HepG2 (cell line): ENCODE results near the gene MSI2. TPM values are rescaled to one million over a fixed set of nuclear protein-coding genes. Genes with fewer than 3 reads are reported as not detected.

ENCODE experiments used
- FIP1L1 ChIP-seq: fragments of 200-400 bp; formaldehyde crosslinking; IDR thresholded peaks from 2 replicates; pipeline ENCODE4 v1.6.1; 2018; ENCODE audit warnings: low read depth, mild to moderate bottlenecking, low read length, moderate library complexity, borderline replicate concordance; ENCODE audit not compliant: insufficient read depth
- GZF1 ChIP-seq: sonication (generic); formaldehyde crosslinking; IDR thresholded peaks from 2 replicates; pipeline ENCODE4 v1.5.1; 2020; ENCODE audit warnings: mild to moderate bottlenecking, missing genetic modification reagents
- HOXA5 ChIP-seq: sonication (generic); formaldehyde crosslinking; IDR thresholded peaks from 2 replicates; pipeline ENCODE4 v1.4.0; 2020; ENCODE audit warnings: missing genetic modification reagents
- IRF9 ChIP-seq: sonication (generic); formaldehyde crosslinking; IDR thresholded peaks from 2 replicates; pipeline ENCODE4 v1.8.0; 2022; ENCODE audit warnings: missing genetic modification reagents, mild to moderate bottlenecking, borderline replicate concordance
- JUN ChIP-seq: sonication (generic); formaldehyde crosslinking; IDR thresholded peaks from 2 replicates; pipeline ENCODE4 v1.4.0; 2020; ENCODE audit warnings: mild to moderate bottlenecking, missing genetic modification reagents
- KAT7 ChIP-seq: IDR thresholded peaks from 2 replicates; pipeline ENCODE4 v1.6.1; 2018; ENCODE audit warnings: borderline replicate concordance, missing compliant biosample characterization
- MAF1 ChIP-seq: sonication (generic); formaldehyde crosslinking; IDR thresholded peaks from 2 replicates; pipeline ENCODE4 v1.5.0; 2020; ENCODE audit warnings: missing genetic modification reagents, borderline replicate concordance
- NCOR1 ChIP-seq: fragments of 200-600 bp; sonication (generic); IDR thresholded peaks from 2 replicates; pipeline ENCODE4 v1.7.0; 2017; ENCODE audit warnings: antibody characterized with exemption, low read length, borderline replicate concordance
- NR2F2 ChIP-seq: IDR thresholded peaks from 2 replicates; pipeline ENCODE4 v1.6.1; 2012; ENCODE audit warnings: low read depth, inconsistent platforms, borderline replicate concordance
- RNF2 ChIP-seq: fragments of 450-650 bp; conservative IDR thresholded peaks from 2 replicates; pipeline ENCODE4 v1.6.1; 2016; ENCODE audit warnings: low read depth
- SMAD3 ChIP-seq: sonication (generic); formaldehyde crosslinking; IDR thresholded peaks from 2 replicates; pipeline ENCODE4 v1.4.0; 2020; ENCODE audit warnings: missing genetic modification reagents
- SNAPC2 ChIP-seq: sonication (generic); formaldehyde crosslinking; IDR thresholded peaks from 2 replicates; pipeline ENCODE4 v1.8.1; 2022; ENCODE audit warnings: mild to moderate bottlenecking, missing genetic modification reagents
- TCF7L2 ChIP-seq: IDR thresholded peaks from 2 replicates; pipeline ENCODE4 v1.6.1; 2011; ENCODE audit warnings: mild to moderate bottlenecking, low read depth, low read length, moderate library complexity
- TEAD3 ChIP-seq: optimal IDR thresholded peaks from 2 replicates; pipeline ENCODE3; 2016; ENCODE audit warnings: borderline replicate concordance
- ZBTB10 ChIP-seq: sonication (generic); formaldehyde crosslinking; IDR thresholded peaks from 2 replicates; pipeline ENCODE4 v1.4.0; 2020; ENCODE audit warnings: missing genetic modification reagents, borderline replicate concordance
- ZBTB46 ChIP-seq: sonication (generic); formaldehyde crosslinking; IDR thresholded peaks from 2 replicates; pipeline ENCODE4 v1.4.0; 2020; ENCODE audit warnings: mild to moderate bottlenecking, missing genetic modification reagents, borderline replicate concordance
- ZNF12 ChIP-seq: sonication (generic); formaldehyde crosslinking; IDR thresholded peaks from 2 replicates; pipeline ENCODE4 v1.5.0; 2020; ENCODE audit warnings: missing genetic modification reagents
- ZNF280D ChIP-seq: sonication (generic); formaldehyde crosslinking; IDR thresholded peaks from 2 replicates; pipeline ENCODE4 v1.5.1; 2020; ENCODE audit warnings: mild to moderate bottlenecking, missing genetic modification reagents
- ZNF382 ChIP-seq: sonication (generic); formaldehyde crosslinking; IDR thresholded peaks from 2 replicates; pipeline ENCODE4 v1.5.0; 2020; ENCODE audit warnings: missing genetic modification reagents, mild to moderate bottlenecking, borderline replicate concordance
- ZNF564 ChIP-seq: sonication (generic); formaldehyde crosslinking; IDR thresholded peaks from 2 replicates; pipeline ENCODE4 v1.8.1; 2023; ENCODE audit warnings: mild to moderate bottlenecking, missing genetic modification reagents
- ZNF772 ChIP-seq: sonication (generic); formaldehyde crosslinking; IDR thresholded peaks from 2 replicates; pipeline ENCODE4 v1.5.0; 2020; ENCODE audit warnings: mild to moderate bottlenecking, missing genetic modification reagents
- polyA plus RNA-seq, 8 experiments: library from polyadenylated mRNA; depleted of rRNA in 3 of 8; stranded (reverse) in 7 of 8; unstranded in 1 of 8; fragments of >200 nt; fragmentation: Illumina TruSeq in 4 of 8; extraction: Trizol in 4 of 8; gene quantifications; 2 replicates each; pipeline versions ENCODE4 v1.2.1 to v1.2.3, GENCODE V29; 2011 to 2016; ENCODE audit warnings: low read depth in 4 of 8, missing spikeins in 1 of 8, mixed read lengths in 1 of 8; ENCODE audit not compliant: insufficient read depth in 1 of 8
- total RNA-seq, 5 experiments: library from RNA; depleted of rRNA; stranded (reverse); fragments of >200 nt; fragmentation: Illumina TruSeq; extraction: Trizol; gene quantifications; 2 replicates each; pipeline ENCODE4 v1.2.3, GENCODE V29; 2016; ENCODE audit warnings: low read depth in 1 of 5

The MSI2 gene
- total and polyA plus RNA-seq, 2 of the 13 experiments (the other 11 are each of a cell fraction or from before 2014, with no cell fraction given), result 77.5 to 78.4 TPM

DNA sequence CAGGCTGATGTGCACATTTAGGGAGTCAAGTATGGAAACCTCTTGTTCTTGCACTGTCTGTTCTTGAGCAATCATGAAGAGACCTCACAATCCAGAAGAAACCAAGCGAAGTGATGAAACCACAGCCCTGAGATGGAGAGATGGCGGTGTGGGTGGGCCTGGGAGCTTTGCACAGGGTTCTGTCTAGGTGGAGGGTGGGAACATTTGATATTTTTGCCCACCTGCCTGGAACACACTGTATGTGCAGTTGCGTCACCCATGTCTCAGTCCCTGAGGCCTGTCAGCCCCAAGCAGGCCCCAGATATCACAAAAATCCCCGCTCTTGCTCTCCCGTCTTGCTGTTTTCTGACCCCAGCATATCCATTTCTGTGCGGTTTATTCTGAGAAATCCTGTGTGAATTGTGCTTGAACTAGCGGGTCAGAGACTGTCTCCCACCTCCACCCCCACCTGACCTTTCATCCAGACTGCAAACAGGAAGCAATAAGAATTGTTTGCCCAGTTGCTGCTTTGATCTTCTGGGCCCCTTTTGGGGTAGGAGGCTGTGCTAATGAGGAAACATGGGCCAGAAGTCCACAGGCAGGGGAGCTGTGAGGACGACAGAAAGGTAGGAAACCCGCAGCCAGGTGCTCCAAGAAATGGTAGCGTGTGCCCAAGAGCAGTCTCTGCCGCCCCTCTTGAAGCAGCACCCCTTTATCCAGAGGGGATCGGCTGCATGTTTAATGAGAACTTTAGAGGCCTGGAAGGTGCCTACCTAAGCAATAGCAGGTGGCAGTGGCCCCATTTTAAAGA, 304.9 kb downstream of the MSI2 start (continued):
- peak; percentile 97 for TF ChIP-seq ZNF280D
- TF ChIP-seq SMAD3, result peak; percentile 99
- peak; percentile 100 for TF ChIP-seq NR2F2
- peak; percentile 94; the same call in 1 of the 2 replicates for TF ChIP-seq MAF1
- peak; percentile 94 for TF ChIP-seq JUN (CRISPR knock-in tag)
- TF ChIP-seq SNAPC2, result peak; percentile 95
- peak; percentile 57; the same call in 1 of the 2 replicates for TF ChIP-seq RNF2
- peak; percentile 95 for TF ChIP-seq ZBTB10 (CRISPR knock-in tag)
- peak; percentile 96; the same call in 1 of the 2 replicates for TF ChIP-seq IRF9 (CRISPR knock-in tag)
- peak; percentile 100 for TF ChIP-seq NCOR1
- peak; percentile 97 for TF ChIP-seq ZNF564 (CRISPR knock-in tag)
- no peak for TF ChIP-seq FIP1L1
- TF ChIP-seq ZNF12, result peak; percentile 80; the same call in 1 of the 2 replicates
- peak; percentile 90 for TF ChIP-seq KAT7 (CRISPR knock-in tag)
- TF ChIP-seq ZBTB46 (CRISPR knock-in tag), result no peak
- TF ChIP-seq ZNF382 (CRISPR knock-in tag), result no peak
- no peak for TF ChIP-seq GZF1
- TF ChIP-seq TCF7L2, result peak; percentile 98
- TF ChIP-seq ZNF772 (CRISPR knock-in tag), result peak; percentile 97
- TF ChIP-seq HOXA5 (CRISPR knock-in tag), result peak; percentile 99
- peak; percentile 96 for TF ChIP-seq TEAD3 (CRISPR knock-in tag)
